ENCODE measurements around the gene CASP6.

- TF ChIP-seq CTCF (conservative IDR thresholded peaks at IDR 0.05; ENCODE audit: low read depth, low read length), result no peak
- no peak for TF ChIP-seq EZH2 (IDR thresholded peaks at IDR 0.05; ENCODE audit: borderline replicate concordance, low read depth, low read length, poor library complexity, severe bottlenecking)
Measured at GRCh38 chr4:109691411-109691920, 11.8 kb downstream of the CASP6 start.

All from A673 (cell line).